ENCODE measurements around the gene PRKCE.

Gene PRKCE

GRCh38 chr2:45891719-45892424, 240.4 kb downstream of the PRKCE start:
- DNase-seq (ENCODE audit: low read depth): no peak

- DNase-seq (ENCODE audit: low read depth): no peak
Measured at GRCh38 chr2:45892425-45892745, 240.9 kb downstream of the PRKCE start.

GRCh38 chr2:45892757-45893156, 241.3 kb downstream of the PRKCE start:
- no peak for DNase-seq (ENCODE audit: low read depth)

- DNase-seq (ENCODE audit: low read depth): no peak
Measured at GRCh38 chr2:45894211-45894610, 242.7 kb downstream of the PRKCE start.

GRCh38 chr2:45895241-45895861, 243.9 kb downstream of the PRKCE start:
- DNase-seq (ENCODE audit: low read depth): no peak

- no peak for DNase-seq (ENCODE audit: low read depth)
Measured at GRCh38 chr2:45896311-45896710, 244.8 kb downstream of the PRKCE start.

GRCh38 chr2:45897842-45898241, 246.4 kb downstream of the PRKCE start:
- no peak for DNase-seq (ENCODE audit: low read depth)

- no peak for DNase-seq (ENCODE audit: low read depth)
Measured at GRCh38 chr2:45898819-45899218, 247.3 kb downstream of the PRKCE start.

GRCh38 chr2:45899926-45900325, 248.5 kb downstream of the PRKCE start:
- no peak for DNase-seq (ENCODE audit: low read depth)

- DNase-seq (ENCODE audit: low read depth): no peak
Measured at GRCh38 chr2:45901468-45902032, 250.1 kb downstream of the PRKCE start.

- DNase-seq (ENCODE audit: low read depth): no peak
Measured at GRCh38 chr2:45902380-45902779, 250.9 kb downstream of the PRKCE start.

GRCh38 chr2:45902781-45903375, 251.4 kb downstream of the PRKCE start:
- DNase-seq (ENCODE audit: low read depth): no peak

GRCh38 chr2:45904267-45904945, 252.9 kb downstream of the PRKCE start:
- no peak for DNase-seq (ENCODE audit: low read depth)

GRCh38 chr2:45904946-45905631, 253.6 kb downstream of the PRKCE start:
- DNase-seq (ENCODE audit: low read depth): no peak

- no peak for DNase-seq (ENCODE audit: low read depth)
Measured at GRCh38 chr2:45905632-45905958, 254.1 kb downstream of the PRKCE start.

- DNase-seq (ENCODE audit: low read depth): no peak
Measured at GRCh38 chr2:45907592-45907991, 256.1 kb downstream of the PRKCE start.

- DNase-seq (ENCODE audit: low read depth): no peak
Measured at GRCh38 chr2:45908316-45909170, 257.1 kb downstream of the PRKCE start.

GRCh38 chr2:45909171-45909565, 257.7 kb downstream of the PRKCE start:
- DNase-seq (ENCODE audit: low read depth): no peak

- DNase-seq (ENCODE audit: low read depth): no peak
Measured at GRCh38 chr2:45909677-45910191, 258.3 kb downstream of the PRKCE start.

GRCh38 chr2:45910473-45911060, 259.1 kb downstream of the PRKCE start:
- DNase-seq (ENCODE audit: low read depth): no peak

- DNase-seq (ENCODE audit: low read depth): no peak
Measured at GRCh38 chr2:45911538-45911937, 260.1 kb downstream of the PRKCE start.
